Parathyroid adenoma (tissue), 2 donors: Measurements from ENCODE around the gene TANGO2.

Source experiments
- H2AFZ ChIP-seq: fragments of 300-600 bp; sonication (generic); one replicate; pipeline ENCODE4 v1.7.0; 2017; ENCODE audit warnings: antibody characterized with exemption, mild to moderate bottlenecking
- H3K27ac ChIP-seq: fragments of 300-600 bp; sonication (generic); one replicate; pipeline ENCODE4 v1.7.0; 2017
- H3K27me3 ChIP-seq: fragments of 300-600 bp; sonication (generic); one replicate; pipeline ENCODE4 v1.7.0; 2017; ENCODE audit warnings: low read length; ENCODE audit not compliant: control insufficient read depth, insufficient read depth
- H3K36me3 ChIP-seq: fragments of 300-600 bp; sonication (generic); one replicate; pipeline ENCODE4 v1.7.0; 2017; ENCODE audit warnings: low read length; ENCODE audit not compliant: control insufficient read depth, insufficient read depth
- H3K4me1 ChIP-seq: fragments of 300-600 bp; sonication (generic); one replicate; pipeline ENCODE4 v1.7.0; 2017; ENCODE audit warnings: control low read depth
- H3K4me2 ChIP-seq: fragments of 300-600 bp; sonication (generic); one replicate; pipeline ENCODE4 v1.7.0; 2017; ENCODE audit warnings: low read length
- H3K4me3 ChIP-seq: fragments of 300-600 bp; sonication (generic); one replicate; pipeline ENCODE4 v1.7.0; 2017; ENCODE audit warnings: low read depth, low read length
- H3K79me2 ChIP-seq: fragments of 300-600 bp; sonication (generic); one replicate; pipeline ENCODE4 v1.7.0; 2017; ENCODE audit warnings: control low read depth
- H3K9ac ChIP-seq: fragments of 300-600 bp; sonication (generic); one replicate; pipeline ENCODE4 v1.7.0; 2017; ENCODE audit warnings: mild to moderate bottlenecking
- H3K9me3 ChIP-seq: fragments of 300-600 bp; sonication (generic); one replicate; pipeline ENCODE4 v1.7.0; 2017; ENCODE audit warnings: low read length; ENCODE audit not compliant: control insufficient read depth
- CTCF ChIP-seq: fragments of 300-600 bp; sonication (generic); IDR thresholded peaks from one replicate; pipeline ENCODE4 v1.7.0; 2017; ENCODE audit warnings: antibody characterized with exemption, mild to moderate bottlenecking
- donor health status: primary hyperparathyroidism.

The TANGO2 gene

DNA sequence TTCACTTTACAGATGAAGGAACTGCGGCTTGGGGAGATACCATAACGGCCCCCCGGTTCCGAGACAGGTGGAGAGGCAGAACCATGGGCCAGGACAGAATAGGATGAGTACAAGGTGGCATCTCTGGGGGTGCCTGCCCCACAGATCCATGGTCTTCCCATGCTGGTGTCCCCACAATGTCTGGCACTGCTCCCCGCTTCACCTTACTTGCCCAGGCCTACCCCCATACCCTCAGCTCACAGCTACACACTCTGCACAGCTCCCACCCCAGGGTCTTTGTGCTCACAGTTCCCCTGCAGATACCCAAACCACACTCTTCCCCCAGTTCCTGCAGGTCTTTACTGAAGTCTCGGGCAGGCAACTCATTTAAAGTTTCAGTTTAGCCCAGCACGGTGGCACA is 47.7 kb downstream of the TANGO2 start:
- TF ChIP-seq CTCF = no peak
- Histone ChIP-seq H3K36me3 (no peaks in the 10 kb centered on the region), H3K9me3 (no peaks in the 10 kb centered on the region), H3K4me1 (no peaks in the 10 kb centered on the region), H3K27ac (no peak overlapping the region), H3K9ac (no peak overlapping the region), H3K79me2 (no peaks in the 10 kb centered on the region), H3K4me3 (no peak overlapping the region), H2AFZ (no peak overlapping the region), H3K27me3 (no peaks in the 10 kb centered on the region), H3K4me2 (no peak overlapping the region)

DNA sequence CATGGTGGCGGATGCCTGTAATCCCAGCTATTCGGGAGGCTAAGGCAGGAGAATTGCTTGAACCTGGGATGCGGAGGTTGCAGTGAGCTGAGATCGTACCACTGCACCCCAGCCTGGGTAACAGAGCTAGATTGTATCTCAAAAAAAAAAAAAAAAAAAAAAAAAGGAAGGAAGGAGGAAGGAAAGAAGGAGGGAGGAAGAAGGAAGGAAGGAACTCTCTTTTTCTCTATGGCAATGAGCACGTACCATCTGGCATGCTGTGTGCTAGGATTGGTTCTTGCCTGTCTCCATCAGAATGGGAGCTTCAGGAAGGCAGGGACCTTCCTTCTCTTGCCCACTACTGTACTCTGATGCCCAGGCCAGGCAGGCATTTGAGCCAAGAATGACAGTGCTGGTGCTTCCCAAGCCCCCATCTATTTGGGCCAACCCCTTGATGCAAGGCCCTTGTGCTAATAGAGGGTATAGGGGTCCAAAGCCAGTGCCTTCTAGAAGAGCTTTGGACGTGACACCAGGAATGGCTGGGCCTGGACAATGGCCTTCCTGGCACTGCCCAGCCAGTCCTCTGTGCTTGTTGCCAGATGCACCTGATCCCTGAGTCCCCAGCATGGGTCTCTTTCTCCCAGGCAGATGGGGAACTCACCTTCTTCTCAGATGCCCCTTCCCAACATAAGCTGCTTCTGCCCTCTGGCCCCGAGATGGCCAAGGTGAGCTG is 48.6 kb downstream of the TANGO2 start:
- H3K4me1 ChIP-seq = no peaks in the 10 kb centered on the region
- H3K36me3 ChIP-seq = no peaks in the 10 kb centered on the region
- no peak overlapping the region for H2AFZ ChIP-seq
- no peaks in the 10 kb centered on the region for H3K9me3 ChIP-seq
- no peak overlapping the region for H3K4me3 ChIP-seq
- H3K4me2 ChIP-seq = no peak overlapping the region
- H3K9ac ChIP-seq = no peak overlapping the region
- TF ChIP-seq CTCF = no peak
- H3K27ac ChIP-seq = no peak overlapping the region
- H3K27me3 ChIP-seq = no peaks in the 10 kb centered on the region
- H3K79me2 ChIP-seq = no peaks in the 10 kb centered on the region

GRCh38 chr22:20071524-20071972 is 50.6 kb downstream of the TANGO2 start:
- H3K4me3 ChIP-seq = no peak overlapping the region
- H3K79me2 ChIP-seq = no peaks in the 10 kb centered on the region
- no peak overlapping the region for H3K4me2 ChIP-seq
- H3K4me1 ChIP-seq = no peaks in the 10 kb centered on the region
- no peak for TF ChIP-seq CTCF
- H3K9ac ChIP-seq = no peak overlapping the region
- H3K36me3 ChIP-seq = no peaks in the 10 kb centered on the region
- no peaks in the 10 kb centered on the region for H3K27me3 ChIP-seq
- H3K9me3 ChIP-seq = no peaks in the 10 kb centered on the region
- no peak overlapping the region for H3K27ac ChIP-seq
- no peak overlapping the region for H2AFZ ChIP-seq

GRCh38 chr22:20076627-20077172 is 55.8 kb downstream of the TANGO2 start:
- no peak overlapping the region for H3K9ac ChIP-seq
- no peaks in the 10 kb centered on the region for H3K9me3 ChIP-seq
- H3K4me1 ChIP-seq = peaks cover 3% of the 10 kb centered on the region
- no peak overlapping the region for H2AFZ ChIP-seq
- no peaks in the 10 kb centered on the region for H3K27me3 ChIP-seq
- H3K27ac ChIP-seq = no peak overlapping the region
- H3K4me2 ChIP-seq = no peak overlapping the region
- no peaks in the 10 kb centered on the region for H3K36me3 ChIP-seq
- TF ChIP-seq CTCF = no peak
- peaks cover 4% of the 10 kb centered on the region for H3K79me2 ChIP-seq
- H3K4me3 ChIP-seq = no peak overlapping the region
